GM23248 (cell line): ENCODE results near the gene INO80B. TPM values are rescaled to one million over a fixed set of nuclear protein-coding genes. Genes with fewer than 3 reads are reported as not detected.
"Not testable (repeated sequence)": the region's sequence is repeated elsewhere in the genome, so short reads cannot be mapped to it uniquely, and the experiment has no call there.

Experiments used
- DNase-seq: peaks from one replicate; pipeline ENCODE4 v3.0.0-alpha.2; 2015
- H2AFZ ChIP-seq: fragments of 200-600 bp; sonication (generic); 2 replicates; pipeline ENCODE4 v1.6.1; 2016; ENCODE audit warnings: antibody characterized with exemption
- H3F3A ChIP-seq: fragments of 200-600 bp; sonication (generic); 2 replicates; pipeline ENCODE4 v1.6.1; 2016; ENCODE audit warnings: mild to moderate bottlenecking, antibody characterized with exemption, mixed run types; ENCODE audit not compliant: insufficient read depth
- H3K27ac ChIP-seq: fragments of 200-600 bp; sonication (generic); 2 replicates; pipeline ENCODE4 v1.5.1; 2016; ENCODE audit warnings: mild to moderate bottlenecking
- H3K27me3 ChIP-seq: fragments of 200-600 bp; sonication (generic); replicated peaks from 2 replicates; pipeline ENCODE4 v1.6.1; 2016; ENCODE audit warnings: mild to moderate bottlenecking; ENCODE audit not compliant: insufficient read depth
- H3K36me3 ChIP-seq: fragments of 200-600 bp; sonication (generic); 2 replicates; pipeline ENCODE4 v1.6.1; 2016; ENCODE audit warnings: low read depth, mild to moderate bottlenecking
- H3K4me1 ChIP-seq: fragments of 200-600 bp; sonication (generic); 2 replicates; pipeline ENCODE4 v1.6.1; 2016; ENCODE audit warnings: mild to moderate bottlenecking; ENCODE audit not compliant: insufficient read depth
- H3K4me2 ChIP-seq: fragments of 200-600 bp; sonication (generic); one replicate; pipeline ENCODE4 v1.6.1; 2016; ENCODE audit warnings: mild to moderate bottlenecking; ENCODE audit not compliant: unreplicated experiment
- H3K4me3 ChIP-seq: fragments of 200-600 bp; sonication (generic); 2 replicates; pipeline ENCODE4 v1.5.1; 2016; ENCODE audit warnings: mild to moderate bottlenecking
- H3K79me2 ChIP-seq: fragments of 200-600 bp; sonication (generic); 2 replicates; pipeline ENCODE4 v1.6.1; 2016; ENCODE audit warnings: mild to moderate bottlenecking; ENCODE audit not compliant: insufficient read depth
- H3K9ac ChIP-seq: fragments of 200-600 bp; sonication (generic); 2 replicates; pipeline ENCODE4 v1.6.1; 2016; ENCODE audit warnings: mild to moderate bottlenecking
- H3K9me2 ChIP-seq: fragments of 200-600 bp; sonication (generic); 2 replicates; pipeline ENCODE4 v1.6.1; 2016; ENCODE audit warnings: mixed run types, mild to moderate bottlenecking, moderate library complexity; ENCODE audit not compliant: insufficient read depth
- H3K9me3 ChIP-seq: fragments of 200-600 bp; sonication (generic); one replicate; pipeline ENCODE4 v1.6.1; 2017; ENCODE audit warnings: low read depth
- H4K20me1 ChIP-seq: fragments of 200-600 bp; sonication (generic); 2 replicates; pipeline ENCODE4 v1.6.0; 2016; ENCODE audit not compliant: insufficient read depth
- EZH2 ChIP-seq: fragments of 200-600 bp; sonication (generic); IDR thresholded peaks from 2 replicates; pipeline ENCODE4 v1.6.1; 2018; ENCODE audit warnings: antibody characterized with exemption, mild to moderate bottlenecking; ENCODE audit not compliant: insufficient read depth, poor library complexity, severe bottlenecking
- EZH2phosphoT487 ChIP-seq: fragments of 200-600 bp; sonication (generic); IDR thresholded peaks from 2 replicates; pipeline ENCODE4 v1.6.1; 2018; ENCODE audit warnings: antibody characterized with exemption, moderate library complexity, mild to moderate bottlenecking, low read depth; ENCODE audit not compliant: insufficient read depth
- WGBS, 2 experiments: methylation state at CpG; one replicate each; pipeline ENCODE4 v1.1.6; 2015 to 2017; ENCODE audit warnings: low lambda C conversion rate in 2 of 2, low coverage in 1 of 2; ENCODE audit errors: missing lambda C conversion rate in 2 of 2; 5-methylcytosine and 5-hydroxymethylcytosine counted together
- in situ Hi-C: fragments of 300-500 bp; cut with MboI; formaldehyde crosslinking; loops from 2 replicates; pipeline ENCODE4 v1.15.0; 2020
- polyA plus RNA-seq: library from polyadenylated mRNA; unstranded; fragments of >200 nt; fragmentation: Nextera tagmentation; extraction: Ambion mirVana; gene quantifications from 2 replicates; pipeline ENCODE4 v1.2.1, GENCODE V29; 2016
- total RNA-seq: library from RNA; depleted of rRNA; stranded (reverse); fragments of >200 nt; shearing (Covaris generic); gene quantifications from 2 replicates; pipeline ENCODE4 v1.2.3, GENCODE V29; 2014

The INO80B gene
- total and polyA plus RNA-seq, 2 experiments from 2014 or later, result 4.9 to 10.9 TPM

- H3K36me3 ChIP-seq, result peaks cover 15% of the 10 kb centered on the region; the same call in 1 of the 2 replicates
- no peaks in the 10 kb centered on the region for H3K27me3 ChIP-seq
- H4K20me1 ChIP-seq, result no peaks in the 10 kb centered on the region
- no peak overlapping the region for H3K4me3 ChIP-seq
- peaks cover 28% of the 10 kb centered on the region for H3F3A ChIP-seq
- H3K79me2 ChIP-seq, result peaks cover 40% of the 10 kb centered on the region
- no peak overlapping the region for H3K4me2 ChIP-seq
- H3K4me1 ChIP-seq, result peaks cover 15% of the 10 kb centered on the region
- in situ Hi-C loops, result no loop called here
- DNase-seq, result no peak
- H3K9me3 ChIP-seq, result no peaks in the 10 kb centered on the region
- WGBS, 2 experiments, result 96% methylated on average over 5 of the region's 5 CpGs
- no peak for TF ChIP-seq EZH2phosphoT487
- TF ChIP-seq EZH2, result no peak
- no peak overlapping the region for H2AFZ ChIP-seq
- H3K9me2 ChIP-seq, result no peaks in the 10 kb centered on the region
- no peak overlapping the region for H3K27ac ChIP-seq
- H3K9ac ChIP-seq, result no peak overlapping the region
Observed at GRCh38 chr2:74474899-74475298, 20.0 kb downstream of the INO80B start.

- no peaks in the 10 kb centered on the region for H3K9me3 ChIP-seq
- peak overlapping the region; percentile 96 for H2AFZ ChIP-seq
- no peak for TF ChIP-seq EZH2phosphoT487
- peak overlapping the region; percentile 62; the same call in 1 of the 2 replicates for H3K27ac ChIP-seq
- peak; percentile 56 for DNase-seq
- H3K27me3 ChIP-seq, result no peaks in the 10 kb centered on the region
- H4K20me1 ChIP-seq, result no peaks in the 10 kb centered on the region
- H3K36me3 ChIP-seq, result peaks cover 15% of the 10 kb centered on the region; the same call in 1 of the 2 replicates
- peaks cover 20% of the 10 kb centered on the region for H3K4me1 ChIP-seq
- no peaks in the 10 kb centered on the region for H3K9me2 ChIP-seq
- peak overlapping the region; percentile 99 for H3K4me3 ChIP-seq
- H3K9ac ChIP-seq, result peak overlapping the region; percentile 85
- in situ Hi-C loops, result no loop called here
- WGBS, 2 experiments, result 47 to 50% methylated on average over 3 of the region's 3 CpGs
- H3K79me2 ChIP-seq, result peaks cover 88% of the 10 kb centered on the region
- 0 out of 2 replicates have a peak, but pooled peaks cover 5% of the 10 kb centered on the region for H3F3A ChIP-seq
- H3K4me2 ChIP-seq, result peak overlapping the region; percentile 97
Observed at GRCh38 chr2:74481431-74481830, 26.5 kb downstream of the INO80B start.

- Histone ChIP-seq H3K4me3 (peak overlapping the region; percentile 99), H3K9me3 (no peaks in the 10 kb centered on the region), H3K4me1 (peaks cover 20% of the 10 kb centered on the region), H2AFZ (peak overlapping the region; percentile 96), H3K4me2 (peak overlapping the region; percentile 97), H3F3A (0 out of 2 replicates have a peak, but pooled peaks cover 9% of the 10 kb centered on the region), H4K20me1 (no peaks in the 10 kb centered on the region), H3K9me2 (no peaks in the 10 kb centered on the region), H3K9ac (peak overlapping the region; percentile 85), H3K27ac (peak overlapping the region; percentile 62), H3K36me3 (peaks cover 9% of the 10 kb centered on the region; the same call in 1 of the 2 replicates), H3K27me3 (no peaks in the 10 kb centered on the region), H3K79me2 (peaks cover 93% of the 10 kb centered on the region)
- no peak for TF ChIP-seq EZH2phosphoT487
- no peak for TF ChIP-seq EZH2
- WGBS, 2 experiments, result 2 to 3% methylated on average over 50 to 76 of the region's 80 CpGs
- peak; percentile 70 for DNase-seq
- in situ Hi-C loops, result no loop called here
Observed at GRCh38 chr2:74481961-74482800, 27.3 kb downstream of the INO80B start.

GRCh38 chr2:74482801-74483674 lies 28.2 kb downstream of the INO80B start, which contains the start of the genes CCDC142 and TTC31:
CCDC142 (minus strand) TSS chr2:74482998; CDS start chr2:74482837, 161 bp downstream.
TTC31 (plus strand) TSS chr2:74483081; CDS start chr2:74483096, 15 bp downstream.
- DNase-seq, result peak; percentile 98
- in situ Hi-C loops, result no loop called here

GRCh38 chr2:74483675-74484164 lies 28.8 kb downstream of the INO80B start:
- H4K20me1 ChIP-seq, H3K27me3 ChIP-seq, H3K9me2 ChIP-seq, H3K9me3 ChIP-seq, H3K27ac ChIP-seq, DNase-seq, H3K36me3 ChIP-seq, in situ Hi-C loops: not testable (repeated sequence)
- 54 to 58% methylated on average over 18 to 19 of the region's 19 CpGs for WGBS, 2 experiments
- H3K4me2 ChIP-seq, result peak overlapping the region; percentile 97
- H3K79me2 ChIP-seq, result peaks cover 81% of the 10 kb centered on the region
- H3K4me1 ChIP-seq, result peaks cover 32% of the 10 kb centered on the region
- H3K9ac ChIP-seq, result peak overlapping the region; percentile 85
- H2AFZ ChIP-seq, result peak overlapping the region; percentile 96
- H3F3A ChIP-seq, result peaks cover 19% of the 10 kb centered on the region
- peak overlapping the region; percentile 99 for H3K4me3 ChIP-seq

More at GRCh38 chr2:74482801-74483674, 28.2 kb downstream of the INO80B start, which contains the start of the genes CCDC142 and TTC31:
- 0 to 1% methylated on average over 41 to 50 of the region's 50 CpGs for WGBS, 2 experiments
- peak within 1 kb of the TSS; percentile 62 for H3K27ac ChIP-seq
- H2AFZ ChIP-seq, result peak within 1 kb of the TSS; percentile 96
- peak within 1 kb of the TSS; percentile 85 for H3K9ac ChIP-seq
- no peaks in the 10 kb centered on the region for H4K20me1 ChIP-seq
- H3K4me1 ChIP-seq, result peaks cover 25% of the 10 kb centered on the region
- H3K4me2 ChIP-seq, result peak within 1 kb of the TSS; percentile 97
- H3F3A ChIP-seq, result peaks cover 13% of the 10 kb centered on the region
- no peaks in the 10 kb centered on the region for H3K9me2 ChIP-seq
- no peaks in the 10 kb centered on the region for H3K27me3 ChIP-seq
- H3K36me3 ChIP-seq, result peaks cover 5% of the 10 kb centered on the region; the same call in 1 of the 2 replicates
- peaks cover 87% of the 10 kb centered on the region for H3K79me2 ChIP-seq
- TF ChIP-seq EZH2phosphoT487, result no peak
- no peak for TF ChIP-seq EZH2
- no peaks in the 10 kb centered on the region for H3K9me3 ChIP-seq
- H3K4me3 ChIP-seq, result peak within 1 kb of the TSS; percentile 99
